HG03159 (cell line): ENCODE measurements around the gene GCNT2.
"Not testable (repeated sequence)": the region's sequence is repeated elsewhere in the genome, so short reads cannot be mapped to it uniquely, and the experiment has no call there.

Source experiments
- ATAC-seq: cut with Tn5 transposase; IDR thresholded peaks from one replicate; pipeline ENCODE4 v1.9.1; 2021; ENCODE audit warnings: mild to moderate bottlenecking, moderate library complexity; ENCODE audit not compliant: unreplicated experiment

Gene GCNT2

DNA sequence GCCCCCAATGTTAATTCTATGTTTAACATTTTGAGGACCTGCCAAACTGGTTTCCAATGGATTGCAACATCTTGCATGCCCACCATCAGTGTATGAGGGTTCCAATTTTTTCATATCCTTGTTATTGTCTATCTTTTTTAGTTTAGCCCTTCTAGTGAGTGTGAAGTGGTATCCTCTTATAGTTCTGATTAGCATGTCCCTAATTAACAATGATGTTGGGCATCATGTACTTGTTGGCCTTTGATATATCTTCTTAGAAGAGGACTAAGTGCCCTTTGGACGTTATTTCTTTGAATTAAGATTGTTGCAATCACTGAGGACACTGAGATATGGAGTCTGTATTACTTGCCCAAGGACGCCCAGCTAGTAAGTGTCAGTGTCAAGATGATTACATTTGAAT, 22.3 kb downstream of the GCNT2 start:
- ATAC-seq = no peak

DNA sequence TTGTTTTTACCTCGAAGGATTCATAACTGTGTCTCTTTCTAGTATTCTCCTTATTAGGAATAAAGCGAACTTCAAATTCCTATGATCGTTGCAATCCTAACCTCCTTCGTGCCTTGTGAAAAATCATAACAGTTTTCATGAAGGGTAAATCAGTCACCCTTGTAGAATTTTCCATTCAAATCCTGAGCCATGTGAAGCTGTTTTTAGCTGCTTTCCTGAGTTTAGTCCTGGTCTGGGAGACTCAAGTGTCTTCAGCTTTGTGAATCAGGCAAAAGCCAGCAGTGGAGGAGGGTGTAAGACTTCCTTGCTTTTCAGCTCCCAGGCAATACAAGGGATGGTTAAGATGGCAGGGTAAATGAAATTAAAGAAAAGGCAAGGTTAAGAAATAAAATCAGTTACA, 24.3 kb downstream of the GCNT2 start:
- ATAC-seq = no peak

DNA sequence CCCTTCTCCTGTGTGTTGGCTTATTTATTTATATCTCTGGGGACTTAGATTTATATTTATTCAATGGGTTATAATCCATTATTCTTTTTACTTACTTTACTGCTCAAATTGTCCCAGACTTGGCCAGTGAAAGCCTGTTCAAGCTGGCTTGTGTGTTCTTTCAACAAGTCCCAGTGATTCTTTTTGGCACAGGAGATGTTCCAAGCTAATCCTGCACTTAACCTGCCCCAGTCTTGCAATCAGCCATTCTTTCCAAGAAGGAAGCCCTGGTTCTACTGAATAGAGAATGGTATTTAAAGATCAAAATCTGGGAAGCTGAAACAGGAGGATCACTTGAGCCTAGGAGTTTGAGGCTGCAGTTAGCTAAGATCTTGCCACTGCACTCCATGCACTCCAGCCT, 26.7 kb downstream of the GCNT2 start:
- ATAC-seq = no peak

DNA sequence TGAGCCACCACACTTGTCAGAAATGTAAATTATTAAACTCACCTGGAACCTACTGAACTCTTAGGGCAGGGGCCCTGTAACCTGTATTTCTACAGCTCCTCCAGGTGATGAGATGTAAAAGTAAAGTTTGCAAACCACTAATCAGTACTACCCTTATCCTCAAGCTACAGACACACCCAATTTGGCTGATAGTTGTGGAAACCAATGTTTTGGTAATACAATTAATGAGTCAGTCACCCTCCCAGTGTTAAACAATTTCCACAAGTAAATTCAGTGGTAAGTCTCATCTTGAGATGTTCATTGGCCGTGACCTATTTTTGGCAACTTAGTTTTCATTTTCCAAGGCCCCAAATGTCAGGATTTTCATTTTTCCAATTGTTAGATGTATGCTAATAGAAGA, 29.6 kb downstream of the GCNT2 start:
- no peak for ATAC-seq

DNA sequence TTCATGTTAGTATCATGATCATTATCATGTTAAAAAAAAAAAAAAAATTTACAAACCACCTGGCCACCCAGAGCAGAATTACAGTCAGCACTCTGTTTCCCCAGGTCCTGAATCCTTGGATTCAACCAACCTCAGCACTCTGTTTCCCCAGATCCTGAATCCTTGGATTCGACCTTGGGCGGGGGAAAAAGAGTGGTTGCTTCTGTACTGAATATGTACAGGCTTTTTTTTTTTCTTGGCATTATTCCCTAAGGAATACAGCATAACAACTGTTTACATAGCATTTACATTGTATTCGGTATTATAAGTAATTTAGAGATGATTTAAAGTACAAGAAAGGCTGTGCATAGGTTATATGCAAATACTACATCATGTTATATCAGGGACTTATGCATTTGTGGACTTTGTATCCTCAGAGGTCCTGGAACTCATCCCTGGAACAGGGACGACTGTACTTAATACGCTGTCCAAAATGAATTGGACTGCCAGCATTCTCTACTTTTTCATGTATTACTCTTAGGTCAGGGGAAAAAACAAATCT, 31.2 kb downstream of the GCNT2 start:
- no peak for ATAC-seq

DNA sequence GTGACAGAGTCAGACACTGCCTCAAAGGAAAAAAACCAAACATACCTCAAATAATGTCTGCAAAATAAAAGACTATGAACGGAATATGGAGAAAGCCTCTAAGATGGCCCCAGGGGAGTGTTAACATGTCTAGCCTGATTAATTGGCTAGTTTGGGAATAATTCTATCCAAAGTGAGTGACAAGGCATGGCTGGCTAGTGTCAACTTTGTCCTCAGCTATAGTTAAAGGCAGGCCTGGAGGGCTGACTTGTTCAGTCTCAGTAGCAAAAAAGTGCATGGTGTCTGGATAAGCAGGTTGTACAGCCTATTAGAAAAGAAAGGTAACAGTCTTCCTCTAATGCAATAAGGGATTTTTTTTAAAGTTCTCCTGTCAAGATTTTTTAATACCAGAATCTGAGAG, 32.7 kb downstream of the GCNT2 start:
- no peak for ATAC-seq

DNA sequence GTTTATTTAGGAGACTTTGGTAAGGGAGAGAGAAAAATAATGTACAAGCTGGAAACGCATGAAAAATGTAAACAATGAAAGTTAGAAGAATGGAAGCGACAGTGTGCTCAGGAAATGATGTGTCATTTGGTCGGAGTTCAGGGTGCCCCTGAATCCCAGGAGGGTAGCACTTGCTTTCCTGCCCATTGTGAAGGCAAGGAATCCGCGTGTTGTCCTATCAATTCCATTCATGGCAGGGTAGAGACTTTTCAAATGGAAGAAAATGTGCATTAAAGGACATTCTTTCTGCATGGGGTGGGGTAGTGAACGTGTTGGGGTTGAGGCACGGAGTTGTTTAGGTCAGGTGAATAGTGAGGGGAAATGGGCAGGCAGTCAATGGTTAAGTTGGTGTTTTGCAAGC, 33.7 kb downstream of the GCNT2 start:
- no peak for ATAC-seq

DNA sequence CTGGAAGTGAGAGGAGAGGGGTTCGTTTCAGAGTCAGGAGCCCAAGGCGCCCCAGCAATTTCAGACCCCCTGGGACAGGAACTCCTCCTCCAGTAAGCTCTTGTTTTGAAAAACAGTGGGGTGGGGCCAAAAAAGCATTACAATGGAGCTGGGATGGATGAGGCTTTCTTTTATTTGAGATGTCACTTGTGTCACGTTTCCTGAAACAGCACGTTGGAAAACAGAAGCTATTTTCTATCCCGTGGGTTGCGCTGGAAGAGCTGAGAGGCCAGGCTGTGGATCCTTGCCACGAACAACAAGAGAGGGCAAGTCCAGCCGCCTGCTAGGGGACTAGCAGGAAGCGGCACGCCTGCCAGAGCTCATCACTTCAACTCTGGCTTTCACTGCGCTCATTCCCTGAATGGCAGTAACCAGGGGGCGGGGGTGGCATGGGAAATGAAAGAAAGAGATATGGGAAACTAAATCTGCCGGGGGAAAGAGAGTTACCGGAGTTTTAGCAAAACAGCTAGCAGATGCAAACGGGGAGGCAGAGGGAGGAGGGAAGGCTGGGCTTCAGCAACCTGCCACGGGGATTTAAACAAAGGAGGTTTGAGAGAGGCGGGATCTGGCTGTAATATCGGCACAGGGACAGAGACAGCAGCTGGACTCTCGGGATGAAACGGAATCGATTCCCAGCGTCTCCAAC, 34.6 kb downstream of the GCNT2 start:
- no peak for ATAC-seq

DNA sequence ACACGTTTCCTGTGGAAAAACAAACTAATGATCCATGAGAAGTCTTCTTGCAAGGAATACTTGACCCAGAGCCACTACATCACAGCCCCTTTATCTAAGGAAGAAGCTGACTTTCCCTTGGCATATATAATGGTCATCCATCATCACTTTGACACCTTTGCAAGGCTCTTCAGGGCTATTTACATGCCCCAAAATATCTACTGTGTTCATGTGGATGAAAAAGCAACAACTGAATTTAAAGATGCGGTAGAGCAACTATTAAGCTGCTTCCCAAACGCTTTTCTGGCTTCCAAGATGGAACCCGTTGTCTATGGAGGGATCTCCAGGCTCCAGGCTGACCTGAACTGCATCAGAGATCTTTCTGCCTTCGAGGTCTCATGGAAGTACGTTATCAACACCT, 35.4 kb downstream of the GCNT2 start:
- no peak for ATAC-seq

DNA sequence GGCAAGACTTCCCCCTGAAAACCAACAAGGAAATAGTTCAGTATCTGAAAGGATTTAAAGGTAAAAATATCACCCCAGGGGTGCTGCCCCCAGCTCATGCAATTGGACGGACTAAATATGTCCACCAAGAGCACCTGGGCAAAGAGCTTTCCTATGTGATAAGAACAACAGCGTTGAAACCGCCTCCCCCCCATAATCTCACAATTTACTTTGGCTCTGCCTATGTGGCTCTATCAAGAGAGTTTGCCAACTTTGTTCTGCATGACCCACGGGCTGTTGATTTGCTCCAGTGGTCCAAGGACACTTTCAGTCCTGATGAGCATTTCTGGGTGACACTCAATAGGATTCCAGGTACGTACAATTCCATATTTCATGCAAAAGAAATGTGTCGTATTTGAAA, 35.8 kb downstream of the GCNT2 start:
- ATAC-seq = no peak

DNA sequence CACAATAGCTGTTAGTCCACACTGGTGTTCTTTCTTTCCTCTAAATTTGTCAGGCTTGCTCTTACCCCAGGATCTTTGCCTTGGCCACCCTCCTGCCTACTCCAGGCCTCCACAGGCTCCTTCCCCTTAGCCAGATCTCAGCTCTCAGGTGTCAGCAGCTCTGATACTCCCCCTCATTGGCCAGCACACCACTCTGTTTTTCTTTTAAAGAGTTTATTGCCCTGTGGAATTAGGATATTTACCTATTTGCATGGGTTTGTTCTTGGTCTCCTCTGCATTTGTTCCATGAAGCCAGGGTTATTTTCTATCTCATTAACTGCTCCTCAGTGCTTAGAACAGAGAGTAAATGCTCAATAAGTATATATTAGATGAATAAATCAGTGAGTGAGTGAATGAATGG, 36.8 kb downstream of the GCNT2 start:
- no peak for ATAC-seq

DNA sequence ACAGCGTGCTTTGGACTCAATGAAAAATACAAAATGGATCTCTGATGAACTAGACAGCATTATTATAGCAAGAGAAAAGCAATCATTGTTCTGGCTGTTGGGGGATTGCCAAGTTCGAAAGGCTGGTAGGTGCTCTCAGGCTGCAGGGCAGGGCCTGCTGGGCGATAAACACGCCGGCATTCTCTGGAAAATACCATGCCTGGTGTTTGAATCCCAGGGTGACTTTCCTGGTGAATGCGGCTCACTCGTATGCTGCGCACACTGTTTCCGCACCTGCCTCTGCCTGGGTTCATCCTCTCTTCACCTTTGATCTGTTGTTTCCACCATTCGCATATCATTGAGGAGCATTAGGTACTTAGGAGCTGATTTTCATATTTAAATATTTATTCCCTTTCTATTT, 37.4 kb downstream of the GCNT2 start:
- ATAC-seq = no peak

DNA sequence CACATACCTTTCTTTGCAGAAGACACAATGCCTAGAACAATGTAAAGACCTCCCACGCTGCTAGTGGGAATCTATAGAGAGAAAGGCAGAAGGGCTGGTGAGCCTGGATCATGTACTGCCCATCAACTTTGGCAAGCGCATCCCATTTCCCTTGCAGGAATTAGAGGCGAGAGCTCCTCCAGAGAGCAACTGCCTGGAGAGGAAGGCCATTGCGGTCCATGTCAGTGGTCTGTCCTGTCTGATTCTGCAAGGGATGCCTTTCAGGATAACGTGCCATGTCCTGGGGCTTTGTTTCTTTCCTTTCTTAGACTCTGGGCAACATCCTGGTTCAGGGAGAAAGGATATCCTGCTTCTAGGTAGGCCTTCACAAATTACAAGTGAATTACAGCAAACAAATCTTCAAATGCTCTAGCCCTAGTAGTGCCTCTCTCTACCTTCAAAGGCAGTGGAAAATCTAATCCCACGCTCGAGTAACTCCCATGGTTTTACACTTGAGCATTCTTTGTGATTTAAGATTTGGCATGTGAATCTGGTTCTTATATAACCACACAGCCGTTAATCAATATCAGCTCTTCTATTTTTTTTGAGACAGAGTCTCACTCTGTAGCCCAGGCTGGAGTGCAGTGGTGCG, 38.5 kb downstream of the GCNT2 start:
- no peak for ATAC-seq

DNA sequence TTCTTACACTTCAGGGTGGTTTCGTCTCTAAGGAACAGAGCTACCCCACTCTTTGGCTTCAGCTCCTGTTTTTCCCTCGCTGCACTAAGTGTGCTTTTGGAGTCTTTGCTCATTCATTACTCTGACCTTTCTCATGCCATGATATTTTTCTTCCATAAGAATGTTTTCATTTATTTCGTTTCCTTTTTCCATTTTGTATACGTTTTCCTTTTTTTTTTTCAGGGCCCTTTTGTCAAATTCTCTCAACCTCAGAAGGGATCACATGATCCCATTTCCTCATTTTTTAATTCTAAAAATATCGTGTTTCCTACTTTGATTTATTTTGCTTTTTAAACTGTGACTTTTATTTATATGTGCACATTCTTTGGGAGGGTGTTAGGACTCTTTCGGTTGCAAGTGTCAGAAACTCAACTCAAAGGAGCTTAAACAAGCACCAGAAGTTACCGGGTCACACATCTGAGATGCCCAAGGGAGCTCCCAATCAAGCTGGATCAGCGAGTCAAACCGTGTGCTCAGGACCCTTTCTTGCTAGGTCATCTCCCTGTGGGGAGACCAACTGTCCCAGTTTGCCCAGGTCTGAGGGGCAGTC, 40.6 kb downstream of the GCNT2 start:
- no peak for ATAC-seq

DNA sequence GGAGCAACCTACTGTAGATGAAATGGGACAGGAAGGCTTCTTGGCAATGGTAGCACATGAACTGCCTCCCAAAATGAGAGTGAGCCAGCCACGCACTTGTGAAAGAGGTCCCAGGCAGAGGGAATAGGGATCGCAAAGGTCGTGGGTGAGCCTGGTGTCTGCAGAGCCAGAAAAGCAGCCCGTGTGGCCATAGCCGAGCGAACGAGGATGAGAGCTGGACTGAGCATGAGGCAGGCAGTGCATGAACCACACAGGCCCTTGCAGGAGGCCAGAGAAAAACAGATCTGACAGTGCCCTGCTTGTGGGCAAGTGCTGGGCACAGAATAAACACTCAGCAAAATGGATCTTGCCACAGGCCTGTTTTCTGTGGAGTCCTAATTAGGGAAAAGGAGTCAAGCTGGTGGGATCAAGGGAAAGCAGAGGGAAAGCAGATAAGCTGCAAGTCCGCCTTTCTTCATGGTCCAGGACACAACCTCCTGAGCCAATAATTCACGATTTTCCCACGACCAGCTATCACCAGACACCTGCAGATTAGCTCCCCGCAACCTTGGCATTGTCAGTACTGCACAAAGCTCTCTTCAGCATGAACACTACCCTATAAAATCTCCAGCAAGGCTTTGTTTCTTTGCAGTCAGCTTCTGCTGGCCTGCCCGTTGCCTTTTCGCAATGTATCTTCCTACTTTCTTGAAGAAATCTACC, 44.0 kb downstream of the GCNT2 start:
- no peak for ATAC-seq

DNA sequence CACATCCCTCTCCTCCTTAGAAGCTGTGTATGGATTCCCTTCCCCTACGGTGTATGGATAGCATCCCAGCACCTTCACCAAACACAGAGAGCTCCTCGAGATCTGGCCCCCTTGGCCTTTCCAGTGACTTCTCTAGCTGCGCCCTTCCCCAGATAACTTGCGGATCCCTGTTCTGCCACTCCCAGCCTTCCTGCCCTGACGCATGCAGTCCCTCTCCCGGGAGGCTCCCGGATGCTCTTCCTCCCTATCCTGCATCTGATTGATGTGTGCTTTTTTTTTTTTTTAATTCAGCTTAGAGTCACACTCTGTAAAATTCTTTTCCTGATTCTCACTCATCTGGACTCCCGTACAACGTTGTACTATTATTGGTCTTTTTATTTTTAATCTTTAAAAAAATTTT, 44.8 kb downstream of the GCNT2 start:
- no peak for ATAC-seq

DNA sequence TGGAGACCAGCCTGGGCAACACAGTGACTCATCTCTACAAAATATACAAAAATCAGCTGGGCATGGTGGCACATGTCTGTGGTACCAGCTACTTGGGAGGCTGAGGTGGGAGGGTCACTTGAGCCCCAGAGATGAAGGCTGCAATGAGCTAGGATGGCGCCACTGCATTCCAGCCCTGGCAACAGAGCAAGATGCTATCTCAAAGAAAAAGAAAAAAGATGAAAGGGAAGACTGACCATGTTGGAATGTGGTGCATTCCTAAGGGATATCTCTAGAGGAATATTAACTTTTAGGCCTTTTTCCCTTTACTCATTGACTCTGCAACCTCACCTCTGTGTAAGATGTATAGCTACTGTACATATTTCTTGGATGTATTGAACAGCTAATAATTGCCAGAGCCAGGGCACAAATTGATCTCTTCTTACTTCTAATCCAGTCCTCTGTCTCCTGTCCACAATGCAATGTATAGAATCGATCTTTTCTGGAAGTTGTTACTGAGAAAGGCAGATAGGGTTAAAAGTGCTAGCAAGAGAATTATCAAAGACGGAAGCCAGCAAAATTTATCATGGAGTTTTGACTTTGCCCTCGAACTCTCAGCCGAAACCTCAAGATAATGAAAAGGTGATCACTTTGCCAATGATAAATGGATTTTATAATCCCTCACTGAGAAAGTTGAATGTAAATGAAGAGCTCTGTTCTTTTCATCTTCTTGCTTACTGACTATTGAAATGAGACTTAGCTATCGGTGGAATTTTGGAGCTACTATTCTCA, 46.3 kb downstream of the GCNT2 start:
- ATAC-seq = no peak

DNA sequence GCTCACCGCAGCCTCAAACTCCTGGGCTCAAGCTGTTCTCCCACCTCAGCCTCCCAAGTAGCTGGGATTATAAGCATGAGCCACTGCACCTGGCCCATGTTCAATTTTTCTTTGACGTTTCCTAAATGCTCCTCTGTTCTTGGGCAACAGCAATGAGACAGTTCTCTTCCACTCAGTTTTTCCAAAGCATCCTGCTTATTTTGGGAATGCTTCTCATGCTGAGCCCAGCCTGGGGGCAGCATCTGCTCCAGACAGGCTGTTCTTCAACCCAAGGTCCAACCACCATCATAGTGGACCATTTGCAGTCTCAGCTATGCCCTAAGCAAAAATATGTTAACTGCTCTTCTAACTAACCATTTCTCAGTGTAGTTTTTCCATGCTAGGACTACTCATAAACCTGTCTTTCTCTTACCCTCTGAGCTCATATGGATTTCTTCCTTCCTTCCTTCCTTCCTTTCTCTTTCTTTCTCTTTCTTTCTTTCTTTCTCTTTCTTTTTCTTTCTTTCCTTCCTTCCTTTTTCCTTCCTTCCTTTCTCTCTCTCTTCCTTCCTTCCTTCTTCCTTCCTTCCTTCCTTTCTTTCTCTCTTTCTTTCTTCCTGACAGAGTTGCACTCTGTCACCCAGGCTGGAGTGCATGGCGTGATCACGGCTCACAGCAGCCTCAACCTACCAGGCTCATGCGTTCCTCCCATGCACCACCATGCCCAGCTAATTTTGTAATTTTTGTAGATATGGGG, 48.4 kb downstream of the GCNT2 start:
- ATAC-seq = no peak

DNA sequence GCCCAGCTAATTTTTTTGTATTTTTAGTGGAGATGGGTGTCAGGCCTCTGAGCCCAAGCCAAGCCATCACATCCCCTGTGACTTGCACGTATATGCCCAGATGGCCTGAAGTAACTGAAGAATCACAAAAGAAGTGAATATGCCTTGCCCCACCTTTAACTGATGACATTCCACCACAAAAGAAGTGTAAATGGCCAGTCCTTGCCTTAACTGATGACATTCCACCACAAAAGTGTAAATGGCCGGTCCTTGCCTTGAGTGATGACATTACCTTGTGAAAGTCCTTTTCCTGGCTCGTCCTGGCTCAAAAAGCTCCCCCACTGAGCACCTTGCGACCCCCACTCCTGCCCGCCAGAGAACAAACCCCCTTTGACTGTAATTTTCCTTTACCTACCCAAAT, 54.4 kb downstream of the GCNT2 start:
- ATAC-seq = not testable (repeated sequence)

DNA sequence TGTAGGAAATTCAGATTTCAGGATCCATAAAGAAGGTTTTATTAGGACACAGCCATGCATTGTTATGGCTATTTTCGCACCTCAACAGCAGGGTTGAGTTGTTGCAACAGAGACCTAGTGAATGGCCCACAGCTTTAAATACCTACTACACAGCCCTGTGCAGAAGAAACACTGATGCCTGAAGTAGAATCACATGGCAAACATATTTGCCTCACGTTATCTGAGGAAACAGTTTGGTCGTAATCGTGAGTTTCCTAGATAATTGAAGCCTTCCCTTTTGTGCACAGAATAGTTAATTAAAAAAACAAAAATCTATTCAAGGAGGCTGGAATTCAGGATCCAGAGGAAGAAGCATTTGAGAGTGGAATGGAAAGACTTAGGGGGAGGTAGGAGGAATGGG, 55.1 kb downstream of the GCNT2 start:
- no peak for ATAC-seq
